H1 (cell line): ENCODE results near the gene TRAPPC2B. TPM values are rescaled to one million over a fixed set of nuclear protein-coding genes. Genes with fewer than 3 reads are reported as not detected.

Source experiments
- BRCA1 ChIP-seq: IDR thresholded peaks from 2 replicates; pipeline ENCODE4 v1.6.1; 2012; ENCODE audit warnings: low read depth, low read length, improper control_type of control experiment
- CHD2 ChIP-seq: IDR thresholded peaks from 2 replicates; pipeline ENCODE4 v1.6.1; 2012; ENCODE audit warnings: low read length, improper control_type of control experiment
- KDM4A ChIP-seq: IDR thresholded peaks from one replicate; pipeline ENCODE4 v1.7.1; 2012; ENCODE audit warnings: low read depth, mild to moderate bottlenecking, moderate library complexity, low read length, inconsistent platforms; ENCODE audit not compliant: severe bottlenecking
- RFX5 ChIP-seq: IDR thresholded peaks from 2 replicates; pipeline ENCODE4 v1.6.1; 2011; ENCODE audit warnings: low read depth, low read length, improper control_type of control experiment, borderline replicate concordance
- polyA plus RNA-seq, 7 experiments: library from polyadenylated mRNA; depleted of rRNA in 3 of 7; stranded (reverse) in 5 of 7; unstranded in 2 of 7; fragments of >200 nt in 5 of 7; fragments of 200-250 nt in 2 of 7; gene quantifications; 1 replicate in 5 of 7; 2 replicates in 1 of 7; 4 replicates in 1 of 7; pipeline versions ENCODE4 v1.2.1 to v1.2.3, GENCODE V29; 2011 to 2013; ENCODE audit warnings: missing spikeins in 2 of 7, mixed read lengths in 2 of 7
- total RNA-seq: library from RNA; stranded (reverse); fragmentation: NEBNext Ultra II Directional; extraction: Animal tissue kit (Norgen Biotek cat#: 25700); gene quantifications from 2 replicates; pipeline ENCODE4 v1.2.1, GENCODE V29; 2021

The TRAPPC2B gene
- total and polyA plus RNA-seq, 2 of the 8 experiments (the other 6 are each of a cell fraction or from before 2014, with no cell fraction given): 8.7 to 28.3 TPM

DNA sequence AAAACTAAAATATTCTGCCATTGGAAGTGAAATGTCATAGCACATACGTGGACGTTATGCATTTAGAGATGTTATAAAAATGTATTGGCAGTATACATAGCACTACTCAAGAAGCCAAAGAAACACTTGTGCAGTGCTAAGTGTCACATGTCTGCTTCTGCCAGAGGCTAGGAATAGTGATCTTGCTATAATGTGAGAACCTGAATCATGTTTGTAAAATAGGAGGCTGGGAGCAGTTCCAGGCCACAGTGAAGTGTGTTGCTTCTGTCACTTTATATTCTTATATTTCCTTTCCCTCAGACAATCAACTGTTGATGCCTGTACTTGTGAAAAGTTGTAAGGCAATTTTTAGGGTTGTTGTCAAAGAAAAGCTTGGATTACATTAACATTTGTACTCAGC is 3.4 kb downstream of the TRAPPC2B start (continued):
- no peak for TF ChIP-seq BRCA1
- TF ChIP-seq CHD2: no peak
- TF ChIP-seq KDM4A: no peak
- TF ChIP-seq RFX5: no peak
